SK-N-SH (cell line): ENCODE data around the gene NUDT19.
"Not testable (repeated sequence)": the region's sequence is repeated elsewhere in the genome, so short reads cannot be mapped to it uniquely, and the experiment has no call there.

Source experiments
- CTCF ChIP-seq: fragments of 200-600 bp; sonication (generic); IDR thresholded peaks from 2 replicates; pipeline ENCODE4 v1.6.1; 2017; ENCODE audit warnings: antibody characterized with exemption, mild to moderate bottlenecking, moderate library complexity
- EP300 ChIP-seq, 2 experiments: IDR thresholded peaks; 2 replicates each; pipeline versions ENCODE4 v1.4.0 to v1.6.1; 2012; ENCODE audit warnings: borderline replicate concordance in 1 of 2, low read depth in 1 of 2, low read length in 1 of 2
- EZH2phosphoT487 ChIP-seq: fragments of 200-600 bp; sonication (generic); IDR thresholded peaks from 2 replicates; pipeline ENCODE4 v1.6.1; 2017; ENCODE audit warnings: low read depth, mixed run types, mild to moderate bottlenecking, antibody characterized with exemption, moderate library complexity, borderline replicate concordance
- POLR2AphosphoS5 ChIP-seq: IDR thresholded peaks from 2 replicates; pipeline ENCODE4 v1.6.1; 2012; ENCODE audit warnings: low read depth, low read length
- YY1 ChIP-seq: IDR thresholded peaks from 2 replicates; pipeline ENCODE4 v1.4.0; 2012; ENCODE audit warnings: low read depth, mild to moderate bottlenecking

- not testable (repeated sequence) for TF ChIP-seq POLR2AphosphoS5; EZH2phosphoT487; CTCF; EP300 (IDR thresholded peaks at IDR 0.05; ENCODE audit: borderline replicate concordance in 1 of 2, low read depth in 1 of 2, low read length in 1 of 2); YY1
These were observed 8.5 kb downstream of the NUDT19 start for GRCh38 chr19:32700129-32700528.
